Dermis microvascular lymphatic vessel endothelial cell (primary cell): ENCODE data around the gene UBE2D2. TPM values are rescaled to one million over a fixed set of nuclear protein-coding genes. Genes with fewer than 3 reads are reported as not detected.

Source experiments
- DNase-seq, 2 donors: peaks; one replicate each; pipeline versions ENCODE4 v3.0.0 to v3.0.0-alpha.2; 2010; ENCODE audit warnings: low read depth in 2 of 2
- total RNA-seq: library from RNA; depleted of rRNA; stranded (reverse); fragments of >200 nt; gene quantifications from 2 replicates; pipeline ENCODE4 v1.2.1, GENCODE V29; 2014

Gene UBE2D2
- total RNA-seq, 1 donor from 2014 or later = 53.9 TPM

DNA sequence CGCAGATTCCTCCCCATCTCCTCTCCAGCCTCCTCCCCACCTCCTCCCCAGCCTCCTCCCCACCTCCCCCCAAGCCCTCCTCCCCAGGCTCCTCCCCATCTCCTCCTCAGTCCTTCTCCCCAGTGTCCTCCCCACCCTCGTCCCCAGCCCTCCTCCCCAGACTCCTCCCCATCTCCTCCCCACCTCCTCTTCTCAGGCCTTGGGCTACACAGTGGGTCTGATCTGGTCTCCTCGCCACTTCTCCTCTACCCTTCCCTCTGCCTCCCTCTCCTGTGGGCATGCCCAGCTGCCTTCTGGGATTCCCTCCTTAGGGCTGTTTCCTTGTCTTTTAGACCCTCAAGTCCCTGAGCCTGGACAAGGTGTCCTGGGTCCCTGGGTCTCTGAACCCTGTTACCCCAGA, 115.3 kb downstream of the UBE2D2 start:
- DNase-seq = no peak

DNA sequence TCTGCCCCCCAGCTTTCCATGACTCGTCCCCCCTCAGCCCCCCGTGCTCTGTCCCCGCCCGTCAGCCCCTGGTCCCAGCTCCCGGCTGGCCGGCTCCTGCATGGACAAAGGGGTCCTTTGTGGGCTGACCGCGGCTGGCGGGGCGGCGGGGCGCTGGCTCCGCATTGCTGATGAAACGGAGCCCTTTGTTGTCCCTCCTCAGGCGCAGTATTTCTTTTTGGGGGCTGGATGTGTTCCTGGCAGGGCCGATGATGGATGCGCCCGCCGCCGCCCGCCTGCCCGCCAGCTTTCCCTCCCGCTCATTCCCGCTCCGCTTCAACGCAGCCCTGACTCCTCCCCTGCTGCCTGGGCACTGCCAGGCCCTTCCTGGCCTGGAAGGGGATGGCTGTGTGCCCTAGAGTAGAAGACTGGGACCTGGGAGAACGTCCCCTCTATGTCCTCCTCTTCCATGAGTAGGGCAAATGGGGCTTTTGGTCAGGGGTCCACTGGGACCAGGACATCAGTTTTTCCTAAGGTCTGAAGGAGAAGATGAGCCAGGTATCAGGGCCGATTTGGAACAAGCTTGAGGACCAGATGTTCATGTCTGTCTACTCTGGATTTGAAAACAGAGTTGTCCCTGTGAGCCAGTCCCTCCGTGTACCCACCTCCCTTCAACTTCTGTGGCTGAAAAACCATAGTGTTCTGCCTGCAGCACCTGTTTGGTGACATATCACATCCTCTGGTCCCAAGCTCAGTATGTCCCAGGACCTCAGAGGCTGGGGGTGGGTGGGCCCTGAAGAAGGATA, 116.0 kb downstream of the UBE2D2 start:
- DNase-seq = no peak

Other genes starting within 250 kb of the UBE2D2 start
- gene PAIP2, start 219.5 kb upstream of the UBE2D2 start, total RNA-seq = 76.1 and 78.3 TPM in 2 replicates
- under 0.01 TPM in 1 of 2 replicates, not detected in the other for gene SLC23A1, start 178.0 kb upstream of the UBE2D2 start, total RNA-seq
- gene MZB1, start 171.4 kb upstream of the UBE2D2 start, total RNA-seq = 0.13 TPM in 1 of 2 replicates, not detected in the other
- 3.1 and 5.1 TPM in 2 replicates for gene PROB1, start 166.2 kb upstream of the UBE2D2 start, total RNA-seq
- 6.6 and 8.1 TPM in 2 replicates for gene SPATA24, start 157.2 kb upstream of the UBE2D2 start, total RNA-seq
- gene DNAJC18, start 121.8 kb upstream of the UBE2D2 start, total RNA-seq = 5.9 TPM in 2 replicates
- 406 and 421 TPM in 2 replicates for gene ECSCR, start 98.6 kb upstream of the UBE2D2 start, total RNA-seq
- gene SMIM33, start 90.3 kb upstream of the UBE2D2 start, total RNA-seq = under 0.01 TPM in 1 of 2 replicates, not detected in the other
- gene STING1, start 78.6 kb upstream of the UBE2D2 start, total RNA-seq = 34.8 and 54.0 TPM in 2 replicates
- 41.1 and 71.3 TPM in 2 replicates for gene CXXC5, start 87.0 kb downstream of the UBE2D2 start, total RNA-seq
- under 0.01 TPM in 1 of 2 replicates, not detected in the other for gene PSD2, start 234.5 kb downstream of the UBE2D2 start, total RNA-seq